Prostate gland (tissue), 2 donors: ENCODE data around the gene TRAF5. TPM values are rescaled to one million over a fixed set of nuclear protein-coding genes. Genes with fewer than 3 reads are reported as not detected.

Experiments used
- DNase-seq: peaks from one replicate; pipeline ENCODE4 v3.0.0-alpha.2; 2019; ENCODE audit warnings: low spot score
- H3K27ac ChIP-seq, 2 donors: fragments of 200-600 bp; sonication (generic); 2 replicates each; pipeline ENCODE4 v1.5.1; 2017 to 2019
- H3K27me3 ChIP-seq: fragments of 200-600 bp; sonication (generic); replicated peaks from 2 replicates; pipeline ENCODE4 v1.5.1; 2019; ENCODE audit not compliant: insufficient read depth
- H3K36me3 ChIP-seq, 2 donors: fragments of 200-600 bp; sonication (generic); 1 replicate in 1 of 2; 2 replicates in 1 of 2; pipeline versions ENCODE4 v1.5.1 to v1.8.1; 2017 to 2019
- H3K4me1 ChIP-seq: fragments of 200-600 bp; sonication (generic); replicated peaks from 2 replicates; pipeline ENCODE4 v1.5.1; 2019
- H3K4me3 ChIP-seq, 2 donors: fragments of 200-600 bp; sonication (generic); 2 replicates each; pipeline ENCODE4 v1.5.1; 2017 to 2019
- H3K9me3 ChIP-seq: fragments of 200-600 bp; sonication (generic); 2 replicates; pipeline ENCODE4 v1.5.1; 2017
- POLR2A ChIP-seq: fragments of 450-650 bp; IDR thresholded peaks from one replicate; pipeline ENCODE4 v1.6.1; 2016; ENCODE audit warnings: antibody characterized with exemption, mild to moderate bottlenecking
- POLR2AphosphoS5 ChIP-seq: sonication (generic); formaldehyde crosslinking; IDR thresholded peaks from one replicate; pipeline ENCODE4 v1.6.1; 2017; ENCODE audit warnings: antibody characterized with exemption
- WGBS: methylation state at CpG from one replicate; pipeline ENCODE4 v1.1.5; 2018; 5-methylcytosine and 5-hydroxymethylcytosine counted together
- intact Hi-C: fragments of 100-400 bp; cut with DNase I; formaldehyde crosslinking; loops from one replicate; pipeline ENCODE4 v1.14.2; 2022
- total RNA-seq, 2 donors: library from RNA; depleted of rRNA; stranded (reverse); fragments of >200 nt; gene quantifications; one replicate each; pipeline ENCODE4 v1.1.0, GENCODE V29; 2016
- TF ChIP-seq, protein P1 (sequence below), 4 experiments: fragments of 200-600 bp in 2 of 4; fragments of 450-650 bp in 2 of 4; sonication (generic) in 2 of 4; IDR thresholded peaks; 1 replicate in 3 of 4; 2 replicates in 1 of 4; pipeline ENCODE4 v1.5.1; 2016 to 2019; ENCODE audit warnings: antibody characterized with exemption in 4 of 4, mild to moderate bottlenecking in 2 of 4, moderate library complexity in 2 of 4

TRAF5 gene
- total RNA-seq, 2 donors from 2014 or later, result 8.0 to 12.6 TPM

DNA sequence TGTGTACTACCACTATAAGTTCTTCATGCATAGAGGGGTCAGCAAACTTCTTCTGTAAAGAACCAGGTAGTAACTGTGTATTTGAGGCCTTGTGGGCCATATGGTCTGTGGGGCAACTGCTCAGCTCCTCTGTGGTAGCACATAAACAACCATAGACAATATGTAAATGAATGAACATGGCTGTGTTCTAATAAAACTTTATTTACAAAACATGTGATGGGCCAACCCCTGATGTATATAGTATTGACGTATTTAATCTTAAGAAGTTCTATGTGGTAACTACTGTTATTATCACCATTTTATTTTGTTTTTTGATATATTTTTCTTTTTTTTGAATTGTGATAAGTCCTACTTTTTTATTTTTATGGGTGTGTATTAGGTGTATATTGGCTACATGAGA, 15.4 kb downstream of the TRAF5 start:
- TF ChIP-seq POLR2A (no peak), POLR2AphosphoS5 (no peak)
- TF ChIP-seq, protein P1, sequence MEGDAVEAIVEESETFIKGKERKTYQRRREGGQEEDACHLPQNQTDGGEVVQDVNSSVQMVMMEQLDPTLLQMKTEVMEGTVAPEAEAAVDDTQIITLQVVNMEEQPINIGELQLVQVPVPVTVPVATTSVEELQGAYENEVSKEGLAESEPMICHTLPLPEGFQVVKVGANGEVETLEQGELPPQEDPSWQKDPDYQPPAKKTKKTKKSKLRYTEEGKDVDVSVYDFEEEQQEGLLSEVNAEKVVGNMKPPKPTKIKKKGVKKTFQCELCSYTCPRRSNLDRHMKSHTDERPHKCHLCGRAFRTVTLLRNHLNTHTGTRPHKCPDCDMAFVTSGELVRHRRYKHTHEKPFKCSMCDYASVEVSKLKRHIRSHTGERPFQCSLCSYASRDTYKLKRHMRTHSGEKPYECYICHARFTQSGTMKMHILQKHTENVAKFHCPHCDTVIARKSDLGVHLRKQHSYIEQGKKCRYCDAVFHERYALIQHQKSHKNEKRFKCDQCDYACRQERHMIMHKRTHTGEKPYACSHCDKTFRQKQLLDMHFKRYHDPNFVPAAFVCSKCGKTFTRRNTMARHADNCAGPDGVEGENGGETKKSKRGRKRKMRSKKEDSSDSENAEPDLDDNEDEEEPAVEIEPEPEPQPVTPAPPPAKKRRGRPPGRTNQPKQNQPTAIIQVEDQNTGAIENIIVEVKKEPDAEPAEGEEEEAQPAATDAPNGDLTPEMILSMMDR (IDR thresholded peaks at IDR 0.05), result no peak
- H3K4me3 ChIP-seq, result no peak overlapping the region
- no peaks in the 10 kb centered on the region for H3K9me3 ChIP-seq
- 98% methylated on average over 1 of the region's 1 CpG for WGBS
- H3K27me3 ChIP-seq, result no peaks in the 10 kb centered on the region
- H3K36me3 ChIP-seq, result no peaks in the 10 kb centered on the region
- H3K27ac ChIP-seq, result no peak overlapping the region
- no peaks in the 10 kb centered on the region for H3K4me1 ChIP-seq
- no peak for DNase-seq
- intact Hi-C loops, result no loop called here

DNA sequence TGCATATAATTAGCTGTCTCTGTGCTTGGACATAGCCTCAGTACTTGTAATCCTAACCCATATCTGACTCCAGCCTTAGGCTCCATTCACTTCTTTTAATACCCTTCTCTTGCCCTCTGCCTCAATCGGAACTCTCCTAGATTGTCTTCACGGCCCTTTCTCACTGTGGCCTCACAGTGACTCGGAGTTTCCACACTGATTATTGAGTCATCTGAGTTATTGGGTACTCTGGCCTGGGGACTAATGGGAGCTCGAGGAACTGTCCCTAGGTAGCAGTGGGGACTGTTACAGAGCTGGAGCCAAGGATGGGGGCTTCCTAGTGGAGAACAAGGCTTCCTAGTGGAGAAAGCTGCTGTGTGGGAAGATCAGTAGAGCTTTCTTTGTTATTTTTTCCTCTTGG, 17.0 kb downstream of the TRAF5 start:
- TF ChIP-seq POLR2AphosphoS5 (no peak), POLR2A (no peak)
- TF ChIP-seq, protein P1 (IDR thresholded peaks at IDR 0.05), result no peak
- intact Hi-C loops, result no loop called here
- H3K27me3 ChIP-seq, result no peaks in the 10 kb centered on the region
- H3K9me3 ChIP-seq, result no peaks in the 10 kb centered on the region
- no peaks in the 10 kb centered on the region for H3K36me3 ChIP-seq
- H3K4me1 ChIP-seq, result no peaks in the 10 kb centered on the region
- no peak overlapping the region for H3K27ac ChIP-seq
- WGBS, result 78% methylated on average over 4 of the region's 4 CpGs
- DNase-seq, result no peak
- H3K4me3 ChIP-seq, result no peak overlapping the region

DNA sequence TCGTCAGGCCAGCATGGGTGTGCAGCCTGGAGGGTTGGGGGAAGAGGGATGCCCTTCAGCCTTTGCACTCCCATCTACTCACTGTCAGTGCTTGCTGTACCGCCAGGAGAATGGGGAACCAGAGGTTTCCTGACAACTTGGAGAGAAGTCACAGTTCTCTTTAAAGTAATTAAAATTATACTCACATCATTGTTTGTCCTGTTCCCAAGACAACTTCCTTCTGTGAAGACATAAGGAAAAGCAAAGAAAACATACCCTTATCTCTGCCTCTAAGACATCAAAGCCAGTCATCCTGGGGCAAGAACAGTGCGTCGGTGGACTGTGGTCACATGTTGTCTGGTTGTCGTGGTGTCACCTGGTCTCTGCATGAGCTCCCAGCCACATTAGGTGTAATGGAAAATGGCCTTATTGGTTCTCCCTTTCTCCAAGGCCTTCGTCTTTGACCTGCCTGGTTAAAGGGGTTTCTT, 17.6 kb downstream of the TRAF5 start:
- no peaks in the 10 kb centered on the region for H3K9me3 ChIP-seq
- H3K27me3 ChIP-seq, result no peaks in the 10 kb centered on the region
- TF ChIP-seq POLR2A (no peak), POLR2AphosphoS5 (no peak)
- TF ChIP-seq, protein P1 (IDR thresholded peaks at IDR 0.05), result no peak
- no peaks in the 10 kb centered on the region for H3K4me1 ChIP-seq
- H3K27ac ChIP-seq, result no peak overlapping the region
- DNase-seq, result no peak
- intact Hi-C loops, result no loop called here
- H3K4me3 ChIP-seq, result no peak overlapping the region
- WGBS, result 56% methylated on average over 6 of the region's 6 CpGs
- H3K36me3 ChIP-seq, result no peaks in the 10 kb centered on the region

DNA sequence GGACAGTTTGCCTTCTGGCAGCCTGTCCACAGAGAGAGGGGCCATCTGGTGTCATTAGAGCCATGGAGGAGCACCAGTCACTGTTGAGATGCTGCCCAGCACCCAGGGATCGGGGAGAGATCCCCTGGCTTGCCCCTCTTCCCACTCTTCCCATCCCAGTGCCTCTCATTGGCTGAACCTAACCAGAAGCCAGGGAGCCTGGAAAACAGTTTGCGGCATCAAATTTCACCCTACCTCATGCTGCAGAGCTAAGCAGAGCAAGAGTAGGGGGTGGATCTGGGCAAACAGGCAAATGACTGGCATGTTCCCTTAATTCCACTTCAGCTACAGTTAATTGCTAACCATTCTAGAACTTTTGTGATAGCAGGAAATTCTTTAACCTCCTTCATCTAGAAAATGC, 19.1 kb downstream of the TRAF5 start:
- no peaks in the 10 kb centered on the region for H3K36me3 ChIP-seq

More for the DNA sequence above, 19.1 kb downstream of the TRAF5 start:
- TF ChIP-seq, protein P1 (IDR thresholded peaks at IDR 0.05), result no peak
- TF ChIP-seq POLR2AphosphoS5, result no peak
- TF ChIP-seq POLR2A, result no peak
- H3K27me3 ChIP-seq, result no peaks in the 10 kb centered on the region
- H3K4me1 ChIP-seq, result no peaks in the 10 kb centered on the region
- no peak overlapping the region for H3K4me3 ChIP-seq
- DNase-seq, result no peak
- WGBS, result 82% methylated on average over 2 of the region's 2 CpGs
- intact Hi-C loops, result no loop called here
- H3K9me3 ChIP-seq, result no peaks in the 10 kb centered on the region
- no peak overlapping the region for H3K27ac ChIP-seq
